Limb (tissue), 2 donors: ENCODE data around the gene LMLN.
"Not testable (repeated sequence)": the region's sequence is repeated elsewhere in the genome, so short reads cannot be mapped to it uniquely, and the experiment has no call there.

Experiments used
- DNase-seq, 2 donors: peaks; one replicate each; pipeline ENCODE4 v3.0.0-alpha.2; 2016; ENCODE audit errors: extremely low spot score in 2 of 2

The LMLN gene

DNA sequence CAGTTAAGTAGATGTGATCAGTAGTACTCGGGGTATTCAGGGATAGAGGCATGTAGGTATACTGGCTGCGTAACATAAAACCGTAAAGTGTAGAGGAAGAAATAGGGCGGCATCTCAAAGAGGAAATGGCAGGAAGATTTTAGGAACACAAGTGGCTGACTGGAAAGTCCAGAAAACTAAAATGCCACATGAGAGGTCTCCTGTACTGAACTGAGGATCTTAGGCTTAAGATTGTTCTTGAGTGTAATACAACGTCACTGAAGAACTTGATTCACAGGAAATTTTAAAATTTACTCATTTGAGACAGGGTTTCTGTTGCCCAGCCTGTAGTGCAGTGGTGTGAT, 2.3 kb upstream of the LMLN start:
- DNase-seq, result no peak

DNA sequence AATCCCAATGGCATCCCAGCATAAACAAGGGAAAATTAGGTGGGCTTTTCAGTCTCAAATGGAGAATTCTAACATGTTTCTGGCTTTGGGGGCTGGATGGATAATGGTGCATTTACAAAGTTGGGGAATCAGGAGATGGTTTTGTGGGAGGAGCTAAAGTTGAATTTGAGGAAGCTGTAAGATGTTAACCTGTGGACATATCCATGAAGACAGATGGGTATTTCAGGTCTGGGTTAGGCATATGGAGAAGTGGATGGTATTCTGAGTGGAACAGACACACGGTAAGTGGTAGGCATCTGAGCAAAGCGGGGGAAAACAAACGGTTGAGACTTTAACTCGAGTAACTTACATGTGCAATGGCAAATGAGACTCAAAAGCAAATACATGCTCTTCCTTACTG, 1.7 kb upstream of the LMLN start:
- DNase-seq, result no peak

DNA sequence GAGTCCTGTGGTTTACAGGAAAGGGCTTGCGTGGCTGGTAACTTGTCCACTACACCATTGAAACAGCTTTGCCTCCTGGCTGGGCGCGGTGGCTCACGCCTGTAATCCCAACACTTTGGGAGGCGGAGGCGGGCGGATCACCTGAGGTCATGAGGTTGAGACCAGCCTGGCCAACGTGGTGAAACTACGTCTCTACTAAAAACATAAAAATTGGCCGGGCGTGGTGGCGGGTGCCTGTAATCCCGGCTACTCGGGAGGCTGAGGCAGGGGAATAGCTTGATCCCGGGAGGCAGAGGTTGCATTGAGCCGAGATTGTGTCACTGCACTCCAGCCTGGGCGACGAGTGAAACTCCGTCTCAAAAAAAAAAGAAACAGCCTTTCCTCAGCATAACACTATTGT, 1.2 kb upstream of the LMLN start:
- not testable (repeated sequence) for DNase-seq

DNA sequence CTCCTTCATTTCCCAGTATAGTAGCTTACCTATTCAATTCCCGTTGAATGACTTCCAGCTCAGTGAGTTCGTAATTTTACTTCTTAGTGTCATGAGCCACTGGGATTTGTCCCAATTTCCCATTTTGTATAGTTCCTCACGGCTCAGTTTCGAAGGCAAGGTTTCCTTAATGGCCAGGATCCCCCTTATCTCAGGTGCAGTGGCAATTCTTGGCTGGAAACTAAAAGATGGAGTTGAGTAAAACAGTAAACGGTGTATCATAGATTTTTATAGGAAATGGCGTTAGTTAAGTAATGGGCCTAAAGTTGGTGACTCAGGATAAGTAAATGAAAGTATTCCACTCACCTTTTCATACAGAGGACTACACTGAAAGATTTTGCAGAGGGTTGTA, 522 bp upstream of the LMLN start:
- no peak for DNase-seq

DNA sequence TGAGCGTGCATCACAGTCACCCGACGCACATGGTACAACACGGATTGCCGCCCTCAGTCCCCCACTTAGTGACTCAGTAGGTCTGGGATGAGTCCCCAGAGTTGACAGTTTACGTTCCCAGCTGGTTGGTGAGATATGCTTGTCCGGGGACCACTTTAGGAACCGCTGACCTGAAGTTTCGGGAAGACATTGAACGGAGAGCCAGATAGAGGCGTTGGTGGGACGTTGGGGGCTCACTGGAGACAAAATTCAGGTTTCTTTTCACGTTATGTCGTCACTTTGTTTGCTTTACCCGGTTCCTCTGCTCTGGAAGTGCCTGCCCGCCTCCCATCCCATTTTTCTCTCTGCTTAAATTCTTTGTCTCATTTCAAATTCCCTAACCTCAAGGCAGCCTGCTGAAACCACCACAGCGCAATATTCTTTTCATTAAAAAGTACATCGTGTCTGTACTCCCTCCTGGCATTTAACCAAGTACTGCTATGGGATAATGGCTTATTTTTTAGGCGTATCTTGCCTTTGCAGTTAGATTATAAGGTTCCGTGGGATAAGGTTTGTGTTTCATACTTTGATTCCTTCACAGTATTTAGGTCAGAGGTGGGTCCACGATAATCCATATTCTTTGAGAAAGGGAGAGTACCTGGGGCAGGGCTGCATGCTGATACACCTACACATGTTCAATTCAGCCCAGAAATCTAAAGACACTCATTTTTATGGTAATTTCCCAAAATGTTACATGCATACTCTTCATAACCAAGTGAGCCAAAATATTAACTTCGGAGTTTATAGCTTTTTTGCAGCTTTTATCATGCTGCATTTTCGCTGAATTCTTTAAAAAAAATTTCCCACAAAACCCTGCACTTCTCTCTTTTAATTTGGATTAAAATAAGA, 921 bp downstream of the LMLN start:
- no peak for DNase-seq

DNA sequence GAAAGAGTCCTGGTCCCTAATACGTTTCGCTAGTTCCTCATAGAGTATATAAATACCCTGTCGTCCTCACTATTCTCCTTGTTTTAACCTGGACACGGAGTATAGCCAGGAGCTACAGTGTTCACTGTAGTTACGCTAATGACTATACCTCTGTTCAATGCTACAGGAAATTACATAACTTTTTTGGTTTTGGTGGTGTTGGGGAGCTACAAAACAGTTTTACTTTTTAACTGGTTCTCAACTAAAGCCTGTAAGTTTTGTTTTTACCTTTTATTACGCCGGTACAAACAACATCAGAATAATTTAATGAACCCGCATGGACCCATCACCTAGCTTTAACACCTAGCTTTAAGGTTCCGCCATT, 1.5 kb downstream of the LMLN start:
- no peak for DNase-seq

DNA sequence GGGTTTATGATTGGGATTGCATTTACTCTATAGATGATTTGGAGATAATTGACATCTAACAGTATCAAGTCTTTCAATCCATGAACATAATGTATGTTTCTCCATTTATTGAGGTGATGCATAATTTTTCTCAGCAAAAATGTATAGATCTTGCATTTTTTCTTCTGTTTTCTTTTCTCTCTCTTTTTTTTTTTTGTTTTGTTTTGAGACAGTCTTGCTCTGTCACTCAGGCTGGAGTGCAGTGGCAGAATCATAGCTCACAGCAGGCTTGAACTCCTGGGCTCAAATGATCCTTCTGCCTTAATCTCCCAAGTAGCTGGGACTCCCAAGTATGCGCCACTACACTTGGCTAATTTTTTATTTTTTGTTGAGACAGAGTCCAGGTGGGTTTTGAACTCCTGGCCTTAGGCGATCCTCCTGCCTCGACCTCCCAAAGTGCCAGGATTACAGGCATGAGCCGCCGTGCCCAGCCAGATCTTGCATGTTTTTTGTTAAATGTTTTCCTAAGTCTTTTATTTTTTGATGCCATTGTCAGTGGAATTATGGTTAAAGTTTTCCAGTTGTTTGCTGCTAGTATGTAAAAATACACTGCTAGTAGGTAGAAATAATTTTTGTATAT, 3.1 kb downstream of the LMLN start:
- no peak for DNase-seq

DNA sequence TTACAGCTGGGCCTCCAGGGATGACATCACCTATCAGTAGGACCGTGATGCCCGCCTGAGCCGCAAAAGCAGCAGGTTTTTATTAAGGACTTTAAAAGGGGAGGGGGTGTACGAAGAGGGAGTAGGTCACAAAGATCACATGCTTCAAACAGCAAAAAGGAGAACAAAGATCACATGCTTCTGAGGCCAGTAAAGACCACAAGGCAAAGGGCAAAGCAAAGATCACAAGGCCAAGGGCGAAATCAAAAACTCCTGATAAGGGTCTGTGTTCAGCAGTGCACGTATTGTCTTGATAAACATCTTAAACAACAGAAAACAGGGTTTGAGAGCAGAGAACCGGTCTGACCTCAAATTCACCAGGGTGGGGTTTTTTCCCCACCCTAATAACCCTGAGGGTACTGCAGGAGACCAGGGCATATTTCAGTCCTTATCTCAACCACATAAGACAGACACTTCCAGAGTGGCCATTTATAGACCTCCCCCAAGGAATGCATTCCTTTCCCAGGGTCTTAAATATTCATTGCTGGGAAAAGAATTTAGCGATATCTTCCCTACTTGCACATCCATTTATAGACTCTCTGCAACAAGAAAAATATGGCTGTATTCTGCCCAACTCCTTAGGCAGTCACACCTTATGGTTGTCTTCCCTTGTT, 7.4 kb downstream of the LMLN start:
- not testable (repeated sequence) for DNase-seq

DNA sequence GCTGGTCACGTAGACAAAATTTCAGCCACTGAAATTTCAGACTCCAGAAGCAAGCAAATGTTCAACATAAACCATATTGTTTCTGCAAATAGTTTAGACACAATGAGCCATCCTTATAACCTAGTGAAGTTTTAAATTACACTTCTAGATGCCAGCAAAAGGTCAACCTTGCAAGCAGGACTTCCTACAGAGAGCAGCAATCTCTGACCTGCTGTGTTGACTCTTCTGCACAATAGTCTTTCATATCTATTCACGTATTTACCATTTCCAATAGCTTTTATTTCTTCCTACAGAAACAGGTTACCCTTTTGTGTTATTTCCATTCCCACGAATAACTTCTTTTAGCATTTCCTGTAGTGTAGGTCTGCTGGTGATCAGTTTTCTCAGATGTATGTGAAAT, 10.6 kb downstream of the LMLN start:
- no peak for DNase-seq

DNA sequence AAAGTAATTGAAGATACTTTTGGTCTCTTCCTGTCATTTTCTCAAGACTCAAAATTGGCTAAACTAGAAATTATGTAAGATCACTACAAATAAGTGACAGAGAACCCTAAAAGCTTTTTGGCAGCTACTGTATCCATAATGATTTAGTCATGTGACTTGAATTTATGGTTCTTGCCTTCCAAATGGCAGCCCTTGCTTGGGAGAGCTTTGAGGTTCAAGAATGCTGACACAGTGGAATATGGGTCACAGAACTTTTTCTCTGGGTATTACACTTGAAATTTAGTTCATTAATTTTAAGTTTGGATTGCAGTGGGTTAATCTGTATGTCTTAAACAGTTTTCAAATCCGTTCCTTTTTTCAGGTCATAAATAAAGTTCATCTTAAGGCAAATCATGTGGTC, 14.0 kb downstream of the LMLN start:
- no peak for DNase-seq

DNA sequence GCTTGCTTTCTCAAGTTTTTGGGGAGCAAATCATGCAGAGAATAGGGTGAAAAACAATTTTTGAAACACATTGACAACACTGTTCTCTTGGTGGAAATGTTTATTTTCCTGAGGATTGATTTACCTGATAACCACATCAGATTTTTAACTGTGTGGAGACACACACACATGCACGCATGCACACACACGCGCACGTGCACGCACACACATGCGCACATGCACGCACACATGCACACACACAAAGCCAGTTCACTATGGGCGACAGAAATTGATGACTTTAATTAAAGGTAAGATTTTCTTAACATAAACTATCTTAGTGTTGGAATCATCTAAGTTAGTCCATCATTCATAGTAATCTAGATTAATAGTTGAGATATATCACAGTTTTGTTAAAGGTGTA, 15.3 kb downstream of the LMLN start:
- DNase-seq, result no peak

DNA sequence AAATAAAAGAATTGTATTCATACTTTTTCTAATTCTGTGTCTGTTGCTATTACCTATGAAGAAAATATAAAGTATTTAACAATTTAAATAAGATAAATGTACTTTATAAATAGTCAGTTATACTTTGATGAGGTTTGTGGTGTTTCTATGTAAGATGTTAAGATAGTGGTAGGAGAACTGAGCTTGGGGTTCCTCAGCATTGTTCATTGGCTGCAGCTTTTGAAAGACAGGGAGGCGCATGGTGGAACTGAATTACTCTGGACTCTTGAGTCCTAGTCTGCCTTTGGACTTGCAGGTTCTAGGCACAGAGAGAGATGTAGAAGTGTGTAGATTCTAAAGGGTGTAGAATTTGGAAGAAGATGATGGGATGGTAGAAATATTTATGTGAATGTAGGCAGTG, 23.1 kb downstream of the LMLN start:
- no peak for DNase-seq

DNA sequence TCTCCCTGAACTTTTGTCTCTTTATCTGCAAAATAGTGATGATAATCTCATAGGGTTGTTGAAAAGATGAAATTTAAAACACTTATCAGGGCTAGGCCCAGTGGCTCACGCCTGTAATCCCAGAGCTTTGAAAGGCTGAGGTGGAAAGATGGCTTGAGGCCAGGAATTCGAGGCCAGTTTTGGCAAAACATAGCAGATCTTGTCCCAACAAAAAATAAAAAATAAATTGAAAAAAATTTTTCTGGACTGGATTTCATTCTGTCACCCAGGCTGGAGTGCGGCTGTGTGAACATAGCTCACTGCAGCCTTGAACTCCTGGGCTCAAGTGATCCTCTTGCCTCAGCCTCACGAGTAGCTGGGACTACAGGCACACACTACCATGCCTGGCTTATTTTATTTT, 29.6 kb downstream of the LMLN start:
- DNase-seq, result no peak

DNA sequence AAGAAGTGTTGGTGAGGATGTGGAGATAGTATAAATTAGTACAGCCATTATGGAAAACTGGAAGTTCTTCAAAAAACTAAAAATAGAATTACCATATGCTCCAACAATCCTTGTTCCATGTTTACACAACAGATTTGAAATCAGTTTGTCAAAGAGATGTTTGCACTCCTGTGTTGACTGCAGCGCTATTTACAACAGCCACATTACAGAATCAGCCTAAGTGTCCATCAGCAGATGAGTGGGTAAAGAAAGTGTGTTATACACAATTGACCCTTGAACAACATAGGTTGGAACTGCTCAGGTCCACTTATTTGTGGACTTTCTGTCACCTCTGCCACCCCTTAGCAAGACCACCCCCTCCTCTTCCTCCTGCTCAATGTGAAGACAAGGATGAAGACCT, 34.7 kb downstream of the LMLN start:
- DNase-seq, result no peak

DNA sequence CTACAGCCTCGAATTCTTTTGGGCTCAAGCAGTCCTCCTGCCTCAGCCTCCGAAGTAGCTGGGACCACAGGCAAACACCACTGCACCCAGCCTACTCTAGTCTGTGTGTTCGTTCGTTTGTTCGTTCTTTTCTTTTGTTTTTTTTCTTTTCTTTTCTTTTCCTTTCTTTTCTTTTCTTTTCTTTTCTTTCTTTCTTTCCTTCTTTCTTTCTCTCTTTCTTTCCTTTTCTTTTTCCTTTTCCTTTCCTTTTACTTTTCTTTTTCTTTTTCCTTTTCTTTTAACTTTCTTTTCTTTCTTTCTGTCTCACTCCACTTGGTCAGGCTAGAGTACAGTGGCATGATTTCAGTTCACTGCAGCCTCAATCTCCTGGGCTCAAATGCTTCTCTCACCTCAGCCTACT, 36.8 kb downstream of the LMLN start:
- no peak for DNase-seq

DNA sequence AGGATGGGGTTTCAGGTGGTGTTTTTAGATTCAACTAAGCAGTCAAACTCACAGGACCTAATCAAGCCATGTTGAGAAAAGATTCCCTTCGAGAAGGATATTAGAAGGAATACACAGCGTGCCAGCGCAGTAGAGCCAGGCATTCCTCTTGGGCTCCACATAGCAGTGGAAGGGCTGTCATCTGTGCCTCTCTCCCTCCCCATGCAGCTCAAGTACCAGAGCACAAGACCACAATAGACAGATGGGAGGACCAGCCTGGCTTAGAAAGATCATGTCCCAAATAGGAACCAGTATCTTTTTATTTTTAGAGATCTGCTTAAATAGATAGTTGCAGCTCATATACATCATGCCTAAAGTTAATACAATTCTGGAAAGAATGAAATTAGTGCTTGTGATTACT, 37.9 kb downstream of the LMLN start:
- no peak for DNase-seq

DNA sequence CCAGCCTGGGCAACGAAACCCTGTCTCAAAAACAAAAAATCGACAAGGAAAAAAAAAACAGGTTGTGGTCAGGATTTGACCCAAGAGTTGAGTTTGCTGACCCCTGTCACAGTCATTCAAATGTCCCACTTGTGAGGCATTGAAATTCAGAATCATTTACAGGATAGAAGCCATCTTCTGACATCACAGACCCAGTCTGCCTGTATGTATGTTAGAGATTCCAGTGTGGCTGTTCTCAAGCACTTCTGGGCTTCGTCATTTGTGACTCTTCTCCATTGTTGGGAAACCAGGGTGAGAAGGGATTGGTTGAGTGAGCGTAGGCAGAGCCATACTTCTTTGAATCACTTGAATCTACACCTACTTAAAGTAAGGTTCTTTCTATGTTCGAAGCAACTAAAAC, 57.1 kb downstream of the LMLN start:
- DNase-seq, result no peak

DNA sequence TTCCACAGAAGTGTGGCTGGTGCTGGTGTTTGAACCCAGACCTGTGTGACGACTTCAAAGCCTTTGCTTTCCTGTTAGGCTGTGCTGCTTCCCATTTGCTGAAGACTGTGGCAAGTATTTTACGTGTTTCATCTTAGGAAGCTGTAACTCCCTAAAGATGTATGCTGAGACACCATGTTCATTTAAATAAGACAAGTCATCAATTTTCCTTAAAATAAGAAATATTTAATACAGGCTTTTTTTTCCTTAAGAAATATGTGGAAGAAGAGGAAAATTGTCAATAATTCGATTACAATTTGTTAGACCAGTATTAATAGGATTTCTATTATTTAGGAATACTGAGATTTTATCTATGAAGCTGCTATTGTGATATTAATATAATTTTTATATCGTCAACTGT, 58.4 kb downstream of the LMLN start:
- DNase-seq, result no peak

DNA sequence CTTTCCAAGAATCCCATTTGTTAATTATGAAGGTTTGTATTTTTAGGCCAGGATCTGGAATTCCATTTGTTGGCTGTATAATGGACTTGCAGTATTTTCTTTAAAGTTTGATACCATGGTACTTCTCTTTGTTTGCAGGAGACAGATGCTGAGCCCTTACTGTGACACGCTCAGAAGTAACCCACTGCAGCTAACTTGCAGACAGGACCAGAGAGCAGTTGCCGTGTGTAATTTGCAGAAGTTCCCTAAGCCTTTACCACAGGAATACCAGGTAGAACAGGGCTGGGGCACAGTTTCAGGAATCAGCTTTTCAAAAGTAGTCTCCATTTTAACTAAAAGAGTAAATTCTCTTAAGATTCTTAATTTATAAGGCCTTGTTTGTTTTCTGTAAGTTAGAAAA, 59.1 kb downstream of the LMLN start:
- no peak for DNase-seq

DNA sequence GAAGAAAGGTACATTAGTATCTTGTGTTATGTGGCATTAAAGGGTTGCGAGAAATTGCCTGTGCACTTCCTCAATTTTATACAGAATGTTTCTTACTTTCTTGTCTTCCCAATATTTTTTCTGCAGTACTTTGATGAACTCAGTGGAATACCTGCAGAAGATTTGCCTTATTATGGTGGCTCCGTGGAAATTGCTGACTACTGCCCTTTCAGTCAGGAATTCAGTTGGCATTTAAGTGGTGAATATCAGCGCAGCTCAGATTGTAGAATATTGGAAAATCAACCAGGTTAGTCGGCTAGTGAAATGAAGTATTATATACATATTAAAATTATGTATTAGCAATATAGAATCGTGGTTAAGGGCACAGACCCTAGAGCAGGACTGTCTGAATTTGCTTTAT, 61.3 kb downstream of the LMLN start:
- DNase-seq, result no peak

DNA sequence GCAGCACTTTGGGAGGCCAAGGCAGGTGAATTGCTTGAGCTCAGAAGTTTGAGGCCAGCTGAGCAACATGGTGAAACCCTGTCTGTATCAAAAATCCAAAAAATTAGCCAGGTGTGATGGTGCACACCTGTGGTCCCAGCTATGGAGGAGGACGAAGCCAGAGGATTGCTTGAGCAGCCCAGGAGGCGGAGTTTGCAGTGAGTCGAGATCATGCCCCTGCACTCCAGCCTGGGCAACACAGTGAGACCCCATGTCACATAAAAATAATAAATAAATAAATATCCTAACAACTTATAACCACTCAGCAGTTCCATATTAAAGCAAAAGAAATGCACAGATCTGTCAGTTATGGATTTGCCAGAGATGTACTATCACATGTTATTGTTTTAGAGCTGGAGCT, 62.6 kb downstream of the LMLN start:
- no peak for DNase-seq

DNA sequence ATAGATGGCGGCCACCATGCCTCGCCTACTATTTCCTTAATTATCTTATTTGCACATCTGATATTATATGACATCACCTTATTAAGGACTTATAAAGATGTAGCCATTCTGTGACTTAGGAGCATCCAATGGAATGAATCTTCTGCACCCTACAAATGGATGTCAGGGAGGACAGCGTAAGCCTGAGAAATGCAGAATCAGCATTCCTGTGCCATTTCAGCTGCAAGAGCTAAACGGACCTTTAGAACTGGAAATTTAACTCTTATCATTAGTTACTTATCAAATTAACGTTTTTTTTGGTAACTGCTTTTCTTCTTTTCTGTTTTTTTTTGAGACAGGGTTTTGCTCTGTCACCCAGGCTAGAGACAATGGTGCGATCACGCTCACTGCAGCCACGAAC, 65.6 kb downstream of the LMLN start:
- no peak for DNase-seq

DNA sequence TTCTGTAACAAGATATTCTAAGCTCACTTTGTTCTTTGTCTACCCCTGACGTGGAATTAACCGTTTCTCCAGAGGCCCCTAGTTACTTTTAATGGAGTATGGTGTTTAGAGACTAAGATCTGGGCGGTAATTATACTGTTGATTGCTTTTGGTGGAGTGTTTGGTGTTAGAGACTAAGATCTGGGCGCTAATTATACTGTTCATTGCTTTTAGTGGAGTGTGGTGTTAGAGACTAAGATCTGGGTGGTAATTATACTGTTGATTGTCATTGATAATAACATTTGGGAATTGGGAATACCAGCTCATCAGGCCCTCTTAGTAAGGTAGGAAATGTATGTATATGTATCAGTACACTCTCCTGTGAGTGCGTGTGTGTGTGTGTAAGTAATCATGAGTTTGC, 66.6 kb downstream of the LMLN start:
- no peak for DNase-seq
